Spleen (tissue), 11 donors: ENCODE results near the gene DENND10. TPM values are rescaled to one million over a fixed set of nuclear protein-coding genes. Genes with fewer than 3 reads are reported as not detected.

Experiments
- DNase-seq: peaks from one replicate; pipeline ENCODE4 v3.0.0-alpha.2; 2020
- H3K27ac ChIP-seq, 8 donors: fragments of 200-600 bp; sonication (generic) in 7 of 8; 1 replicate in 4 of 8; 2 replicates in 4 of 8; pipeline versions ENCODE4 v1.5.0 to v1.8.0; 2016 to 2021; ENCODE audit warnings: inconsistent platforms in 4 of 8, mild to moderate bottlenecking in 4 of 8, moderate library complexity in 1 of 8
- H3K27me3 ChIP-seq, 7 donors: fragments of 200-600 bp; sonication (generic) in 6 of 7; replicated peaks in 1 of 7; 1 replicate in 4 of 7; 2 replicates in 3 of 7; pipeline versions ENCODE4 v1.5.0 to v1.8.0; 2016 to 2021; ENCODE audit warnings: inconsistent platforms in 3 of 7, mild to moderate bottlenecking in 1 of 7
- H3K36me3 ChIP-seq, 6 donors: fragments of 200-600 bp; sonication (generic) in 5 of 6; 1 replicate in 4 of 6; 2 replicates in 2 of 6; pipeline versions ENCODE4 v1.5.0 to v1.8.0; 2016 to 2021; ENCODE audit warnings: inconsistent platforms in 2 of 6
- H3K4me1 ChIP-seq, 6 donors: fragments of 200-600 bp; sonication (generic) in 5 of 6; 1 replicate in 3 of 6; 2 replicates in 3 of 6; pipeline versions ENCODE4 v1.5.0 to v1.8.0; 2016 to 2021; ENCODE audit warnings: inconsistent platforms in 3 of 6
- H3K4me3 ChIP-seq, 8 donors: fragments of 200-600 bp; sonication (generic) in 7 of 8; 1 replicate in 4 of 8; 2 replicates in 4 of 8; pipeline versions ENCODE4 v1.5.0 to v1.8.0; 2016 to 2021; ENCODE audit warnings: inconsistent platforms in 4 of 8, mild to moderate bottlenecking in 4 of 8, moderate library complexity in 2 of 8
- H3K9me3 ChIP-seq, 8 donors: fragments of 200-600 bp; sonication (generic) in 7 of 8; 1 replicate in 4 of 8; 2 replicates in 4 of 8; pipeline versions ENCODE4 v1.5.0 to v1.8.0; 2016 to 2021; ENCODE audit warnings: inconsistent platforms in 4 of 8
- CTCF ChIP-seq, 11 experiments: fragments of 200-600 bp in 7 of 11; fragments of 450-650 bp in 4 of 11; sonication (generic) in 4 of 11; IDR thresholded peaks in 8 of 11; conservative IDR thresholded peaks in 3 of 11; 1 replicate in 7 of 11; 2 replicates in 4 of 11; pipeline versions ENCODE4 v1.4.0 to v1.8.0; 2016 to 2021; ENCODE audit warnings: antibody characterized with exemption in 11 of 11, inconsistent platforms in 4 of 11, mild to moderate bottlenecking in 1 of 11
- POLR2A ChIP-seq, 3 donors: fragments of 450-650 bp; IDR thresholded peaks; one replicate each; pipeline ENCODE4 v1.5.1; 2017; ENCODE audit warnings: antibody characterized with exemption in 3 of 3, mild to moderate bottlenecking in 1 of 3
- POLR2AphosphoS5 ChIP-seq, 3 donors: sonication (generic); formaldehyde crosslinking; IDR thresholded peaks; one replicate each; pipeline ENCODE4 v1.5.1; 2017; ENCODE audit warnings: antibody characterized with exemption in 3 of 3
- WGBS, 5 donors: extraction: QIAGEN DNeasy Blood & Tissue Kit in 3 of 5; methylation state at CpG; one replicate each; pipeline versions ENCODE4 v1.1.5 to v1.1.7; 2013 to 2018; 5-methylcytosine and 5-hydroxymethylcytosine counted together
- intact Hi-C: fragments of 100-400 bp; cut with DNase I; formaldehyde crosslinking; loops from one replicate; pipeline ENCODE4 v1.15.0; 2023; ENCODE audit warnings: low total_unique reads
- polyA plus RNA-seq, 3 donors: library from polyadenylated mRNA; stranded (reverse); fragments of 200-250 nt; gene quantifications; one replicate each; pipeline ENCODE4 v1.2.1, GENCODE V29; 2013
- total RNA-seq, 7 donors: library from RNA; depleted of rRNA in 3 of 7; stranded (reverse); fragments of >200 nt in 3 of 7; fragmentation: NEBNext Ultra II Directional in 4 of 7; extraction: Animal tissue kit (Norgen Biotek cat#: 25700) in 4 of 7; gene quantifications; one replicate each; pipeline versions ENCODE4 v1.1.0 to v1.2.1, GENCODE V29; 2016 to 2021
- donor health status: healthy with polysubstance abuse.
- donor health status: DM: no; HTN: no; CAD: no; lungs with moderate emphysema.
- donor health status: DM: no; HTN: no; CAD: no.
- donor health status: Bipolar disorder and iron deficiency.
- donor health status: healthy.
- donor health status: DM: no; HTN: no; CAD: no.
- donor health status: DM: yes; HTN: yes; CAD: no.

Gene DENND10
- total and polyA plus RNA-seq, 10 donors: 11.3 to 57.0 (median 35.5) TPM

GRCh38 chr10:119120875-119121274 is 17.0 kb downstream of the DENND10 start:
- no peak for DNase-seq
- intact Hi-C loops: no loop called here
- no peaks in the 10 kb centered on the region for H3K27me3 ChIP-seq
- TF ChIP-seq CTCF (IDR thresholded peaks at IDR 0.05 in 8 of 11, conservative IDR thresholded peaks at IDR 0.05 in 3 of 11): no peak
- TF ChIP-seq POLR2A (IDR thresholded peaks at IDR 0.05): no peak
- no peak for TF ChIP-seq POLR2AphosphoS5 (IDR thresholded peaks at IDR 0.05)
- no peaks in the 10 kb centered on the region for H3K9me3 ChIP-seq
- peak overlapping the region in 5 of 8 donors; percentile 6 to 68 (median 54) for H3K27ac ChIP-seq
- H3K4me1 ChIP-seq: peaks cover 0 to 23% (median 8%) of the 10 kb centered on the region in 6 donors
- 81 to 97% (median 93%) methylated on average over 2 of the region's 2 CpGs for WGBS, 5 donors
- no peak overlapping the region for H3K4me3 ChIP-seq
- H3K36me3 ChIP-seq: peaks cover 0 to 97% (median 65%) of the 10 kb centered on the region in 6 donors

DNA sequence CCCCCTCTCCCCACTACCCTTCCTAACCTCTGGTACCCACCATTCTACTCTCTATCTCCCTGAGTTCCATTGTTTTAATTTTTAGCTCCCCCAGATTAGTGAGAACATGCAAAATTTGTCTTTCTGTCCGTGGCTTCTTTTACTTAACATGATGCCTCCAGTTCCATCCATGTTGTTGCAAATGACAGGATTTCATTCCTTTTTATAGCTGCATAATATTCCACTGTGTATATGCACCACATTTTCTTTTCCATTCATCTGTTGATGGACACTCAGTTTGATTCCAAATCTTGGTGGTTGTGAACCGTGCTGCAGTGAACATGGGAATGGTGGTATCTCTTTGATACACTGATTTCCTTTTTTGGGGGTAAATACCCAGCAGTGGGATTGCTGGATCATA is 22.0 kb downstream of the DENND10 start:
- H3K9me3 ChIP-seq: no peaks in the 10 kb centered on the region
- 93 to 98% (median 96%) methylated on average over 2 of the region's 2 CpGs for whole genome bisulfite sequencing, 5 donors
- no peak overlapping the region for H3K27ac ChIP-seq
- intact Hi-C loops: no loop called here
- no peaks in the 10 kb centered on the region for H3K27me3 ChIP-seq
- TF ChIP-seq POLR2AphosphoS5 (IDR thresholded peaks at IDR 0.05) (no peak), CTCF (IDR thresholded peaks at IDR 0.05 in 8 of 11, conservative IDR thresholded peaks at IDR 0.05 in 3 of 11) (no peak), POLR2A (IDR thresholded peaks at IDR 0.05) (no peak)
- H3K4me3 ChIP-seq: no peak overlapping the region
- peaks cover 0 to 17% (median 10%) of the 10 kb centered on the region in 6 donors for H3K4me1 ChIP-seq
- peaks cover 0 to 100% (median 56%) of the 10 kb centered on the region in 6 donors for H3K36me3 ChIP-seq
- DNase-seq: no peak

DNA sequence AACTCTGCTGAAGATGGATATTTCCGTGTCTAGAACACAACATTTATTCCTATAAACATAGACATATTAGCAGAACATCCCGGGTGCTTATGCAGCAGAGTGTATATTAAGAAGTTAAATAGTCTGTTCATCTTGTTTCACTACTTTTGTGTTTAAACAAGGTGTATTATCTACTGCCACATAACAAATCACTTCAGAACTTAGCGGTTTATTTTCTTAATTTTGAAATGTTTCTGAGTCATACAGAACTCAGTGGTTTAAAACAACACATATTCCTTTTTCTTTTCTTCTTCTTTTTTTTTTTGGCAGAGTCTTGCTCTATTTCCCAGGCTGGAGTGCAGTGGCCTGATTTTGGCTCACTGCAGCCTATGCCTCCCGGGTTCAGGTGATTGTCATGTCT is 25.8 kb downstream of the DENND10 start:
- no peak overlapping the region for H3K4me3 ChIP-seq
- no peak for DNase-seq
- WGBS, 5 donors: 86 to 97% (median 87%) methylated on average over 4 of the region's 4 CpGs
- peaks cover 6 to 52% (median 40%) of the 10 kb centered on the region in 6 donors for H3K4me1 ChIP-seq
- no peaks in the 10 kb centered on the region for H3K27me3 ChIP-seq
- TF ChIP-seq POLR2A (IDR thresholded peaks at IDR 0.05) (no peak), POLR2AphosphoS5 (IDR thresholded peaks at IDR 0.05) (no peak), CTCF (IDR thresholded peaks at IDR 0.05 in 8 of 11, conservative IDR thresholded peaks at IDR 0.05 in 3 of 11) (no peak)
- intact Hi-C loops: no loop called here
- no peaks in the 10 kb centered on the region for H3K9me3 ChIP-seq
- H3K36me3 ChIP-seq: peaks cover 0 to 88% (median 39%) of the 10 kb centered on the region in 6 donors
- H3K27ac ChIP-seq: peak overlapping the region in 3 of 8 donors; percentile 85 to 89 (median 87)

DNA sequence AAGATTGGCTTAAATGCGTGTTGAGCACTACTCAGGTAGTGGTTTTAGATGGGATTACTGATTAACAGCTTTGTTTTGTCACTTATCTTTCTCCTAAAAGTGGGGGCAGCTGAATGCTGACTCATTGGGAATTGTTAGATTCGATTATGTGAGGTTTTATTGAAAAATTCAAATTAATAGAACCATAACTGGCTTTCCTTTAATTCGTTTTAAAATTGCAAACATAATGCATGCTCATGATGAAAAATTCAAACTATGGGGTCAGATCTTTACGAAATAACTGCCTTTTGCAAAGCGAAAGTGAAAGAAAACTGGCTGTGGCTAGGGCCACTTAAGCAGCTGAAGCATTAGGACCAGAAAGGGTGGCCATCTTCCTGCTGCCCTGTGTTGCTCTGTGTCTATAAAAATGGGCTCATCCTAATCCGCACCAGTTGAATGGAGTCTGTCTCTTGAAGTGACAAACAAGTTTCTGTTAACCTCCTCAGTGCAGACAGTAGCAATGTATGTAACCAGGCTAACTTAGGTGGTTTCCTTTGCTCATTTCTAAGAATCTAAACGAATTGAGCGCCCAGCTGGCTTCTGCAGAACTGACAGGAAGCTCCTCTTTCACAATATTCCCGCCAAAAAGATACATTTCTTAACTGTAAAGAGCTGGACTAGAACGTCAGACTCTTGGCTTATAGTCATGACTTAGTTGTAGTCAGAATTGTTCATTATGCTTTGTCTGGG is 27.8 kb downstream of the DENND10 start:
- DNase-seq: no peak
- 8 to 12% (median 12%) methylated on average over 10 of the region's 10 CpGs for WGBS, 5 donors
- Histone ChIP-seq H3K27me3 (no peaks in the 10 kb centered on the region), H3K9me3 (no peaks in the 10 kb centered on the region), H3K27ac (peak overlapping the region; percentile 15 to 90 (median 86)), H3K4me1 (peaks cover 6 to 67% (median 47%) of the 10 kb centered on the region in 6 donors), H3K4me3 (peak overlapping the region; percentile 3 to 69 (median 32)), H3K36me3 (peaks cover 0 to 69% (median 24%) of the 10 kb centered on the region in 6 donors)
- TF ChIP-seq CTCF (IDR thresholded peaks at IDR 0.05 in 8 of 11, conservative IDR thresholded peaks at IDR 0.05 in 3 of 11) (no peak), POLR2AphosphoS5 (IDR thresholded peaks at IDR 0.05) (peak in 1 of 3 donors; percentile 35)
- intact Hi-C loops: no loop called here
